NCI-H1417 treated with DMSO at 0.1 percent for 48 hours (cell line): ENCODE results near the gene DYNLRB1.
"Not testable (repeated sequence)": the region's sequence is repeated elsewhere in the genome, so short reads cannot be mapped to it uniquely, and the experiment has no call there.

Experiments
- DNase-seq: peaks from one replicate; lab custom pipeline; 2025; lab: John Stamatoyannopoulos, UW

Gene DYNLRB1

DNA sequence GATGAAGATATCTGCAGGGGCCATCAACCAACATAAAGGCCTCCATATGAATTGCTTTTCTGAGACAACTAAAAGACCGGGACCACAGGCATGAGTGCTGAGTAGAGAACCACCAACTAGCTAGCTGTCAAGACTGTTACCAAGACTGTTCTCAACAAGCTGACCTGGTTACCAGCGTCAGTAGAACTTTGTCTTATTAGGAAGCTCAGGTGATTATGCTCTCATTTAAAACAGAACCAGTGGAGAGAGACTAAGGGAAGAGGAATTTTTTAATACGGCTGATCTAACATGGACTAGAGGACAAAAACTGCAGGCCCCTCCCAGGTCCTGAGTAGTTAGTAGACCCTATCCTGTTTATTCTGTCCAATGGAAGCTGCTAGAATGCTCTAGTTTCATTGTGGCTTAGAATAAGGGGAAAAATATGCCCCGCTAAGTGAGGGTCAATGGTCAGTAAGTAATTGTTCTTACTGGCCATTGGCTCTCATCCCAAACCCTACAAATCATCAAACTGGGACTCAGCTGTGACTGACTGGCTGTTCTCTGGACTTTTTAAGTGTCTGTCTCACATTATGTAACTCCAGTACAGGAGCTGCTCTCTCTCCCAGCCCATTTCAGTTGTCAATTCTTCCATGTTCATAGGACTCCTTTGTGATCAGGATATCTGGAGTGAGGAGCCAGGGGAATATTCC is 3.8 kb upstream of the DYNLRB1 start:
- DNase-seq = no peak

DNA sequence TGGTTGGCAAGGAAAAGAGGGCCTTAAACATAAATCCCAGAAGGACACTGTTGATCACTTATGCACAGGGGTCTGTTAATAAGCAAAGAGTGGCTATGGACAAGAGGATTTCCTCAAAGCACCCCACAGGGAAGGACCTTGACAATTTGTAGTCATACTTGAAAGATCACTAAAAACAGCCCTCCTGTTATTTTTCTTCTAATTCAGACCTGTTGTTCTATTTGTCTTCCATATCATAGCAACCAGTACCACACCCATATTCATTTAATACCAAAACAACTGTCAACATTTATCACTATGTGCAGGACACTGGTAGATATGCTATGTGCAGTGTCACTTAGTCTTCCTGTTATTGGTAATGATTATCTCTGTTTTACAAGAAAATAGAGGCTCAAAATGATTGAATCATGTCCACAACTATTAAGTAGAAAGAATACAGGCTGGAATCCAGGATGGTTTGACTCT is 3.2 kb upstream of the DYNLRB1 start:
- DNase-seq = no peak

DNA sequence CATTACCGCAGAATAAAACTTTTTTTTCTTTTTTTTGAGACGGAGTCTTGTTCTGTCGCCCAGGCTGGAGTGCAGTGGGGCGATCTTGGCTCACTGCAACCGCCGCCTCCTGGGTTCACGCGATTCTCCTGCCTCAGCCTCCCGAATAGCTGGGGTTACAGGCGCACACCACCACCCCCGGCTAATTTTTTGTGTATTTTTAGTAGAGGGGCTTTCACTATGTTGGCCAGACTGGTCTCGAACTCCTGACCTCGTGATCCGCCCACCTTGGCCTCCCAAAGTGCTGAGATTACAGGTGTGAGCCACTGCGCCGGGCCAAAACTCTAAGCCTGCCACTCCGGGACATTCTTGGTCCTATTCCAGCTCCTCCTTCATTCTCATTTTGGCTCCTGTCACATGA is 2.2 kb upstream of the DYNLRB1 start:
- not testable (repeated sequence) for DNase-seq

DNA sequence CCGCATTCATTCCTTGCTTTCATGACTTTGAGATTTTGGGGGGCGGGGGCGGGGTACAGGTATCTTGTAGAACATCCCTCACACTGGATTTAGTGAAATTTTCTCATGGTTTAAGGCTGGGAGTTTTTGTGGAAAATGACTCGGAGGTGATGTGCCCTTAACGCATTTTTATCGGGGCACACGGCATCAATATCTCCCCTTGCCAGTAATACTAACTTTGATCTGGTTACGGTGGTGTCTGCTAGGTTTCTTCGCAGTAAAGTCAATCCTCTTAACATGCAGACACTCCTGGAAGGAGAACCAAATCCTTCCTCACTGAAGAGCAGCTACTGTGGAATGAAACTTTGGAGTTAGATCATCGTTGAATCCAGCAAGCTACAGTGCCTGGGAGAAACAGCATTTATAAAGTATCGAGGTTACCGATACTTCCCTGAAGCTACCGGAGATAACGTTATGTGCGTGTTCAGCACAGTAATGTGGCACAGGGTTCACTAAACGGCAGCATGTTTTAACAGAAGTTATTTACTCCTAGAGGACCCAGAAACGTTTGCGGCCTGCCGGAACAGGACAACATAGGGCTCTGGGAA is 1.2 kb upstream of the DYNLRB1 start:
- no peak for DNase-seq

DNA sequence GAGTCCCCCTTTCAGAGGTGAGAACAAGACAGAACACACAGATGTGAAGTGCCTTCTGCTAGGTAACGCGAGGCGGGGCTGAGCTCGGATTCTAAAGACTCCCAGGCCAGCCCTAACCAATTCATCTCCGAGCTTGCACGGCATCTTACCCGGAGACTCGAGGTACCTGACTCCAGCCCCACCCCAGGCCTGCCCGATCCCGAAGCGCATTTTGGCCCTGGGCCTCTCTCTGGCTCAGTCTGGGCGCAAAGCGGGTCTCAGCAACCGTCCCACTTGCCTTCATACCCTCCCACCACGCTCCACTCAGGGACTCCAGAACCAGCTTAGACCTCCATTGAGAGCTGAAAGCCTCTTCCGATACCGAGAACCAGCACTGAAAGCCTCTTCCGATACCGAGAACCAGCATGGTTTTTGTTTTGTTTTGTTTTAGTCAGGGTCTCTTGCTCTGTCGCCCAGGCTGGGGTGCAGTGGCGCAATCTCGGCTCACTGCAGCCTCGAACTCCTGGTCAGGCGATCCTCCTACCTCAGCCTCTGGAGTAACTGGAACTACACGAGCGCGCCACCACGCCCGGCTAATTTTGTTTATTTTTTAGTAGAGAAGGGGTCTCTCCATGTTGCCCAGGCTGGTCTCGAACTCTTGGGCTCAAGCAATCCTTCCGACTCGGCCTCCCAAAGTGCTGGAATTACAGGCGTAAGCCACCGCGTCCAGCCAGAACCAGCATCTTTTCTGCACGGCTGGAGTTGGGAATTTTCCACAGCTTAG is 557 bp upstream of the DYNLRB1 start:
- no peak for DNase-seq

DNA sequence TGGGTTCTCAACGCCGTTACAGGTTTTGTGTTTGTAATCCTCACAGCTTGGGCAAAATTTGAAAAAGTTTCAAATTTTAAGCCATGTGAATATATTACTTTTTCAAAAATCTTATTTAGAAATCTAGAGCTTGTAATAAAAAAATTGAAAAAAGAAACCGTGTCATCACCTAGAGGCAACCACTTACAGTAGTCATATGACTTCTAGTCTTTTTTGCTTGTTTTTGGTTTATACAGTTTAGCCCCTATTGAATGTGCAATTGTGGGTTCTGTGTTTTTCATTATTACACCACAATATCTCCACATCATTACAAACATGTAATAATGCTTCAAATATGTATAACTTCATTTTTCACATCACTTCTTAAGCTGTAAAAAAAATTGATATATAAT is 888 bp downstream of the DYNLRB1 start:
- no peak for DNase-seq

DNA sequence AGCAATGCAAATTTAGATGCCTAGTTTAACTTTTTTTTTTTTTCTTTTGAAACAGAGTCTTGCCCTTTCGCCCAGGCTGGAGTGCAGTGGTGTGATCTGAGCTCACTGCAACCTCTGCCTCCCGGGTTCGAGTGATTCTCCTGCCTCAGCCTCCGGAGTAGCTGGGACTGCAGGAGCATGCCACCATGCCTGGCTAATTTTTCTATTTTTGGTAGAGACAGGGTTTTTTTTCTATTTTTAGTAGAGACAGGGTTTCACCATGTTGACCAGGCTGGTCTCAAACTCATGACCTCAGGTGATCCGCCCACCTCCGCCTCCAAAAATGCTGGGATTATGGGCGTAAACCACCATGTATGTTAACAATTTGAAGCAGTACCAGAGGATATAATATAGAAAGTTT is 2.6 kb downstream of the DYNLRB1 start:
- DNase-seq = not testable (repeated sequence)

DNA sequence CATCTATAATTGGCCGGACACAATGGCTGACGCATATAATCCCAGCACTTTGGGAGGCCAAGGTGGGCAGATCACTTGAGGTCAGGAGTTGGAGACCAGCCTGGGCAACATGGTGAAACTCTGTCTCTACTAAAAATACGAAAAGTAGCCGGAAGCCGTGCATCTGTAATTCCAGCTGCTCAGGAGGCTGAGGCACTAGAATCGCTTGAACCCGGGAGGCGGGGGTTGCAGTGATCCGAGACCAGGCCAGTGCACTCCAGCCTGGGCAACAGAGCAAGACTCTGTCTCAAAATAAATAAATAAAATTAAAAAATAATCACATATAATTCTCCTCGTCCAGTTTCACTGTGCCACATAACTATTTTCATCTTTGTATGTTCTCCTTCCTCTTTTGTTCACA is 3.6 kb downstream of the DYNLRB1 start:
- DNase-seq = not testable (repeated sequence)

DNA sequence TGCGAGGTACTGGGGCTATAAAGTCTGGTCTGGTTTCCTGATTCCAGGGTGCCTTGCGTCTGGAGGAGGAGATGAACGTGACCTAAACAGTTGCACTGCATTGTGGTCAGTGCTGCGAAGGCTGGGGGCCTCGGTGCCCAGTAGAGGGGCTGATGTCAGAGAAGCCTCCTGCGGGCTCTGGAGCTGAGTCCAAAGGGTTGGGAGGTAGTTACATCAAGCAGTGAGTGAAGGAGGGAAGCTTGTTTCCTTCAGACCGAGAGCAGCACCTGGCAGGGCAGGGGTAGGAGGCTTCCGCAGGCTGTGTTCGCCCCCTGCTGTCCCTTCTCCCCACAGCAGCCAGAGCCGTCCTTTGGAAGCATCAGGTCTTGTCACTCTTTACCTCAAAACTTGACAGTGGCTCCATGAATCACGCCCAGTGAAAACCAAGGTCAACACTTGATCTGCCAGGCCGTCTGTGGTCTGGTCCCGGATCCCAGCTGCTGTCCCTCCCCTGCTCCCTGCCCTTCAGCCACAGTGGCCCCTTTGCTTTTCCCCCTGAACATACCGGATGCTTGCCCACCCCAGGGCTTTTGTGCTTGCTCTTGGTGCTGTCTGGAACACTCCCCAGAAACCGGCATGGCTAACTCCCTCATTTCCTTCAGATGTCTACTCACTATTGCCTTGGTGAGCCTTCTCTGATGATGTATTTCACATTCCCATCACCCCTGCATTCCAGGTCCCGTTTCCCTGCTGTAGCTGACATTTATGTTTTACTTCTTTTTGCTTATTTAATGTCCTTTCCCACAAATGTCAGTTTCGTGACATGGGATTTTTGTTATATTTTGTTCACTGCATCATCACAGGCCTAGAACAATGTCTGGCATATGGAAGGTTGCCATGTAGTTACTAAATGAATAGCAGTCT is 7.0 kb downstream of the DYNLRB1 start:
- no peak for DNase-seq

DNA sequence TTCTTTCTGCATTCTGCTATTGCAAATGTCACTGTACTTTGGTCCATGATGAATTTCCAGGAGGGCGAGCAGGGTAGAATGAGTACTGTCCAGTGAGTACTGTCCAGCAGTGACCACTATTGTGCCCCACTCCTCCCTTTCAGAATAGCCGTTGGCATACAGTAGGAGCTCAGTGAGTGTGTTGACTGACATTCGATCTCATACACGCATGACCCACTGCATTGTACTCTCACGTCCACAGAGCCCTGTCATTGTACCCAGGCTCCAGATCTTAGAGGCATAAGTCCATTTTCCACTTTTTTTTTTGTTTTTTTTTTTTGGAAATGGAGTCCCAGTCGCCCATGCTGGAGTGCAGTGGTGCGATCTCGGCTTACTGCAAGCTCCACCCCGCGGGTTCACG is 8.2 kb downstream of the DYNLRB1 start:
- DNase-seq = no peak

DNA sequence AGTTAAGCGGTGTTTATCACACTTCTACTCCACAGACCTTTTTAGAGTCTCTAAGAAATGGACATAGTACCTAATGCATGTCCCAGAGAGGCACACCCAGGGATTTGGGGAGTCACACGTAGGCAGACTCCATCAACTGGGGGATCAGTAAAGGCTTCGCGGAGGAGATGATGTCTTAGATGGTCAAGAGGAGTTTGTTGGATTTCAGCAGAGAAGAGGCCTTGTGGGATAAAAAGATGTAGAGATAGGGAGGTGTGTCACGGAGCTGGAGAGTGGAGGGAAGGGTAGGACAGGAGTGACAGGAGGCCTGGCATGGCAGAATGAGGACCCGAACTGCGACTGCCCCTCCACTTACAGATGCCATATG is 9.1 kb downstream of the DYNLRB1 start:
- no peak for DNase-seq

DNA sequence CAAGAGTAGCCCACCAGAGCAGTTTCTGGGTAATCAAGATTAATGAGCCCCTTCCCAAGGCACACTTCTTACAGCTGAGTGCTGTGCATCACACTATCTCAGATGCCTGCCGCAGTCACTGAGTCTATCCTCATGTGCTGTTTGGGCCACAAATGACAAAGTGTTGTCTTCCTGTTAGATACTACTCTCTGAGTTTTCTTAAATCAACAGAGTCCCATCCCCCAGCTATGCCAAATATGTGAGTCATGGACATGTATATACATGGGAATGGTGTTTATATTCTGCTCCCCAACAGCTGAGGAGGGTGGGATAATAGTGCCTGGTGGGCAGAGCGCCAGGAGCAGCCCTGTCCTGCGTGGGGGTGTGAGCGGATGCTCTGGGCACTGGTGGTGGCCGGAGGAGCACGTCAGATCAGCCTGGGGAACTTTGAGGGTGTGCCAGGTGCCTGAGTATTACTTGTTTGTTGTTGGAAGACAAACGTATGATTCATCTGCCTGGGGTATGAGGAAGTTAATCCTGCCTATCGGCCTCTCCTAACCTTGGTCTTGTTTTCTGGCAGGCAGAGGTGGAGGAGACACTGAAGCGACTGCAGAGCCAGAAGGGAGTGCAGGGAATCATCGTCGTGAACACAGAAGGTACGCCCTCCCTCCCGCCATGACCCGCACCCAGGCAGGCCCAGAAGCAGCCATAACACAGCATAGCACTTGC is 9.6 kb downstream of the DYNLRB1 start:
- no peak for DNase-seq

DNA sequence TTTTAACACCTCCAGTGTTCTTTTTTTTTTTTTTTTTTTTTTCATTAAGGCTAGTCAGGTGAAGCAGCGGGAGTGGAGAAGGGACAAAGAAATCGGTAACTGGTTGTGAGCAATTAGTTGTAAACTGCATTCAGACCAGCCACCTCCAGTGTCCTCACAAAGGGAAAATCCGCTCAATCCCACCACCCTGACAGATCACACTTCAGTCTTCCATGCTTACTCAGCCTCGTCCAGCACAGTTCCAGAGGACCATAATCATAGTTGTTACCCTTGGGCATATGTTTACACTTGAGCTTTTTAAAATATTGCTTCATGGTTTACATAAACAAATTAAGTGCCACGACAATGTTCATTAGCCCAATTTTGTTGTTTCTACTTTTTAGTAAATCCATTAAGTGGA is 10.2 kb downstream of the DYNLRB1 start:
- no peak for DNase-seq

DNA sequence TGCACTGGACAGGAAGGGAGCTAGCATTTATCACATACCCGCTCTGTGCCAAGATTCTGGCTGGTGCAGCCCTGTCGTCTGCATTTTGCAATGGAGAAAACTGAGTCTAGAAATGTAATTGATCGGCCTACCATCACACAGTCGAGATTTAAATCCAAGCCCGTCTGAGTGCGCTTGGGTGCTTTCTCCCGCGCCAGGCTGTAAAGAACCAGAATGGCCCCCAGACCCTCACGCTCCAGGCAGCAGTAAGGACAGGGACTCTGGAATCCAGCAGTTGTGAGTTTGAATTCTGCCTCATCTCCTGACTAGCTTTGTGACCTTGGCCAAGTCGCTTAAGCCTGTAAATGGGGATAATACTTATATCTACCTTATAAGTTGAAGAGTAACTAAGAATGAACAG is 10.8 kb downstream of the DYNLRB1 start:
- no peak for DNase-seq

DNA sequence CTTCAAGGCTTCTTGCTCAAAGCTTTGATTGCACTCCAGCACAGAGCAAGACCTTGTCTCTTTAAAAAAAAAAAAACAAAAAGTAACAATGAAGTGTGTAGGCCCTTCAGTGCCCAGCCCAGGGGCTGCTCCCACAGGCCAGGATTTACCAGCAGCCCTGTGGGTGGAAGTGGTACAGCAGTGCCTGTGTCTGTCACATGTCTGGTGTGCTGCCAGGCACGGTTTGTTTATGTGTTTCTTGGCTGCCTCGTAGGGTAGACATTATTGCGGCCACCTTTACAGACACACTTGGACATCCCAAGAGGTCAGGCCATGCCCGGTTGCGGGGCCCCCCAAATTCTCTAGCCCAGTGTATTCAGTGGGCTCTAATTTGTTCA is 12.7 kb downstream of the DYNLRB1 start:
- no peak for DNase-seq

DNA sequence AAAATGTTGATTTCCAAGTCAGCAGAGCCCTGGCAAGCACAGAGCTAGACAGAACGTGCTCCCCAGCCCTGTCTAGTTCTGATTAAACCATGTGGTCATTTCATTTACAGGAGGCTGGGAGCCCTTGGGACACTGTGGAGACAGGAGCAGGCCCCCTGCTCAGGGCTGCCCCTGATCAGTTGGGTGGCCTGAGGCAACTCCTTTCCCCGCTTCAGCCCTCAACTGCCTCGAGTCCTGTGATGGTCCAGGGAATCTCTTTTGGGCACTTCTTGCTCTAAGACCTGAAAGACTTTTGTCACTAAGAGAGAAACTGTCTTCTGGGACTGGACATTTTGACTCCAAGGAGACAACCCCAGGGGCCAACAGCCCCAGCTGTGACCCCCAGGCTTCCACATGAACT is 13.5 kb downstream of the DYNLRB1 start:
- no peak for DNase-seq

DNA sequence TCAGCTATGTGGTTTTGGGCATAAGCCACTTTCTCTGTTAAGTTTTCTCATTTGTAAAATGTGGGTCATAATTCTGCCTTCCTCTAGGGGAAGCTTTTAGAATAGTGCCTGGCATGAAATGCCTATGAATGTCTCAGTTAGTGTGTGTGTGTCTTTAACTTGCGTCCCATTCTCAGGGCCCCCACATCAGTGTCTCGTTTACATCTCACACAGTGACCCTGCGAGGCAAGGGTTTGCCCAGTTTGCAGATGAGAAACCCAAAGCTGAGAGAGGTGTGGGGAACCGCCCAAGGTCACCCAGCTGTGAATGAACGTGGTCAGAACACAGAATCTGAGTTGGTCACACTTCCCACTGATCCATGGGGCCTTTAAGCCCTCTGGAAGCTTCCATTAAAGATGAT is 14.1 kb downstream of the DYNLRB1 start:
- DNase-seq = no peak

DNA sequence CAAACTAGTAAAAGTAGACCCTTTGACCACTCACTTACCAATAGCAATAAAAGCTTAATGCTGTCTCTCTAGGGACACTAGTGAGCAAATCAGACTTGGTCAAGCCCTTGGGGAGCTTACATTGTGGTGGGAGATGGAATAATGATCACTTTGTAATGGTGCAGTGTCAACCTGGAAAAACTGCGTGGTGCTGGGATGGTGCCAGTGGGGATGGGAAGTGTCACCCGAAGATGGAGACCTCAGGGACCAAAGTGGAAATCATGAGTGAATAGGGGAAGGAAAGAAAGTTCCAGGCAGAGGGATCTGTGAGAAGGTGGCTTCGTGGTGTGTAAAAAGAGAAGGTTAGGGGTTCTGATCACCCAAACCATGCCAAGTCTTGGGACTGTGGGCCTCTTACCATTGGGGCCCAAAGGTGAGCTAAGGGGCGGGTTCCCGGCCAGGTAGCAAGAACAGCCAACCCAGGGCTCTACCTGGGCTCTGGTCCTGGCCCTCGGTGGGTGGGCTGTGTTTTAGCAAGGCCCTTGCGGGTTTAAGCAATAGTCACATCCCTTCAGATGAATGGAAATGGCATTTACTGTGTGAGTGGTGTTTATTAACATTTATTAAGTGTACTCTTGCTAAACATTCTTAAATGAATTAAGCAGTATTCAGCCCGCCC is 15.5 kb downstream of the DYNLRB1 start:
- no peak for DNase-seq

DNA sequence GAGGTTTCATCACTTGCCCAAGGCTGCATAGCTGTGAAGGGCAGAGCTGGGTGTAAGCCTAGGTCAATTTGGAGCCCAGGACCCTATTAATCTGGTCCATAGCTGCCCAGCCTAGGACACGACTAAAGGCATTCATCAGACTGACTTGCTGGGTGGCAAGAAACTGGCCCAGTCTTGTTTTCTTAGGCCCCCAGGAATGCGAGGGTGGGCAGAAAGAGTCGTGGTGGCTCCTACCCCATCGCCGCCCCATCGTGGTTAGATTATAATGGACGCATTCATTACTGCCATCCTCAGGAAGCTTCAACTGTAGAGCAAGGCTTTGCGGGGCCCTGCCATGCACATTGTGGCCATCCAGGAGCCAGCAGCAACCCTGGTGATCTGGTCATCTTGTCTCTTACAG is 16.1 kb downstream of the DYNLRB1 start:
- no peak for DNase-seq

DNA sequence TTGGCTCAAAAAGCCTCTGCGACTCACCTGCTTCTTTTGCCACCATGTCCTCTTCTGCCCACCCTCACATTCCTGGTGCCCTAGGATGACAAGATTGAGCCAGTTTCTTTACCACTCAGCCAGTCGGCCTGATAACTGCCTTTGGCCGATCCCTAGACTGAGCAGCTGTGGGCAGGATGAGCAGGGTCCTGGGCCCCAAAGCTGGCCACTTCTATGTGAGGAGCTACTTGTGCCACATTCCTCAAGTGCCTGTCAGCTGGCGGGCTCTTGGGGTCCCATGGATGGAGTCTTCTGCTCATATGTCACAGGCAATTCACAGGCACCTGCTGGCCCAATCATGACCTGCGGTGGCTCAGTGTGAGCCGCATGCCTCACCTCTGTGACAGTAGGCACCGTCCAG is 16.5 kb downstream of the DYNLRB1 start:
- DNase-seq = no peak
